ENCODE measurements around the gene INTU.

- TF ChIP-seq POLR2A (IDR thresholded peaks at IDR 0.05) (no peak), CTCF (IDR thresholded peaks at IDR 0.05) (no peak)
Observed at GRCh38 chr4:127698789-127699200, 66.0 kb downstream of the INTU start.

All from right lobe of liver (tissue), 4 donors.